Measurements from ENCODE around the gene ADGRA3.

DNA sequence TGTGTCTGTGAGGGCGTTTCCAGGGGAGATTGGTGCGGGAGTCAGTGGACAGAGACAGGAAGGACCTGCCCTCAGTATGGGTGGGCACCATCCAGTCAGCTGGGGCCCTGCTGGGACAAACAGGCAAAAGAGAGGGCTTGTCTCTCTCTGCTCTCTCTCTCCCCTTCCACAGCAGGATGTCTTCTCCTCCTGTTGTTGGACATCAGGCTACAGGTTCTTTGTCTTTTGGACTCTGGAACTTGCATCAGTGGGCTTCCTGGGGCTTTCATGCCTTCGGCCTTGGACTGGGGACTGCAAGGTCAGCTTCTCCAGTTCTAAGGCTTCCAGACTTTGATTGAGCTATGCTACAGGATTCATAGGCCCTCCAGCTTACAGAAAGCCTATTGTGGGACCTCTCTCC lies 59.6 kb downstream of the ADGRA3 start:
- TF ChIP-seq, protein P1, sequence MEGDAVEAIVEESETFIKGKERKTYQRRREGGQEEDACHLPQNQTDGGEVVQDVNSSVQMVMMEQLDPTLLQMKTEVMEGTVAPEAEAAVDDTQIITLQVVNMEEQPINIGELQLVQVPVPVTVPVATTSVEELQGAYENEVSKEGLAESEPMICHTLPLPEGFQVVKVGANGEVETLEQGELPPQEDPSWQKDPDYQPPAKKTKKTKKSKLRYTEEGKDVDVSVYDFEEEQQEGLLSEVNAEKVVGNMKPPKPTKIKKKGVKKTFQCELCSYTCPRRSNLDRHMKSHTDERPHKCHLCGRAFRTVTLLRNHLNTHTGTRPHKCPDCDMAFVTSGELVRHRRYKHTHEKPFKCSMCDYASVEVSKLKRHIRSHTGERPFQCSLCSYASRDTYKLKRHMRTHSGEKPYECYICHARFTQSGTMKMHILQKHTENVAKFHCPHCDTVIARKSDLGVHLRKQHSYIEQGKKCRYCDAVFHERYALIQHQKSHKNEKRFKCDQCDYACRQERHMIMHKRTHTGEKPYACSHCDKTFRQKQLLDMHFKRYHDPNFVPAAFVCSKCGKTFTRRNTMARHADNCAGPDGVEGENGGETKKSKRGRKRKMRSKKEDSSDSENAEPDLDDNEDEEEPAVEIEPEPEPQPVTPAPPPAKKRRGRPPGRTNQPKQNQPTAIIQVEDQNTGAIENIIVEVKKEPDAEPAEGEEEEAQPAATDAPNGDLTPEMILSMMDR (IDR thresholded peaks at IDR 0.05): no peak
- no peak for TF ChIP-seq POLR2AphosphoS5 (IDR thresholded peaks at IDR 0.05)
- TF ChIP-seq POLR2A (IDR thresholded peaks at IDR 0.05): no peak
